Measurements from ENCODE around the gene RGS2.

RGS2 gene

DNA sequence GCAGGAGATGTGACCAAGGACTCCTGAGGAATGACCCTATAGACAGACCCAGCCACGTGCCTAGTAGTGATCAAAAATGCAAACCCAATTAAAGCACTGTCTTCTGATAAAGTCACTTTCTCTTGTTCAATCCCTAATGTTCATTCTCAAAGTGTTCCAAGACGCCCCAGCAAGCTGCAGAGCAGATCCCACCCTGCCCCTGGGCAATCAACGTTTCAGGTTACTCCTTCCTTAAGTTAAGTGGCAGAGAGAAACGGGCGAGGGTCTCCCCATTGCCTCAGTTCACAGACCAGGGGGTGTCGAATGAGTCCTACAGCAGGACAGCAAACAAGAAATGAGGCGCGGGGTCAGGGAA lies 699 bp upstream of the RGS2 start:
- TF ChIP-seq, protein P1, sequence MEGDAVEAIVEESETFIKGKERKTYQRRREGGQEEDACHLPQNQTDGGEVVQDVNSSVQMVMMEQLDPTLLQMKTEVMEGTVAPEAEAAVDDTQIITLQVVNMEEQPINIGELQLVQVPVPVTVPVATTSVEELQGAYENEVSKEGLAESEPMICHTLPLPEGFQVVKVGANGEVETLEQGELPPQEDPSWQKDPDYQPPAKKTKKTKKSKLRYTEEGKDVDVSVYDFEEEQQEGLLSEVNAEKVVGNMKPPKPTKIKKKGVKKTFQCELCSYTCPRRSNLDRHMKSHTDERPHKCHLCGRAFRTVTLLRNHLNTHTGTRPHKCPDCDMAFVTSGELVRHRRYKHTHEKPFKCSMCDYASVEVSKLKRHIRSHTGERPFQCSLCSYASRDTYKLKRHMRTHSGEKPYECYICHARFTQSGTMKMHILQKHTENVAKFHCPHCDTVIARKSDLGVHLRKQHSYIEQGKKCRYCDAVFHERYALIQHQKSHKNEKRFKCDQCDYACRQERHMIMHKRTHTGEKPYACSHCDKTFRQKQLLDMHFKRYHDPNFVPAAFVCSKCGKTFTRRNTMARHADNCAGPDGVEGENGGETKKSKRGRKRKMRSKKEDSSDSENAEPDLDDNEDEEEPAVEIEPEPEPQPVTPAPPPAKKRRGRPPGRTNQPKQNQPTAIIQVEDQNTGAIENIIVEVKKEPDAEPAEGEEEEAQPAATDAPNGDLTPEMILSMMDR (IDR thresholded peaks at IDR 0.05; ENCODE audit: low read depth, low read length, missing control alignments), result no peak
- peak overlapping the region; percentile 87 for H3K4me3 ChIP-seq (ENCODE audit: low read depth, low read length)
- DNase-seq (ENCODE audit: low read depth), result no peak
- in situ Hi-C loops (cut with HindIII; ENCODE audit: low sequenced_read_pairs), result no loop called here

DNA sequence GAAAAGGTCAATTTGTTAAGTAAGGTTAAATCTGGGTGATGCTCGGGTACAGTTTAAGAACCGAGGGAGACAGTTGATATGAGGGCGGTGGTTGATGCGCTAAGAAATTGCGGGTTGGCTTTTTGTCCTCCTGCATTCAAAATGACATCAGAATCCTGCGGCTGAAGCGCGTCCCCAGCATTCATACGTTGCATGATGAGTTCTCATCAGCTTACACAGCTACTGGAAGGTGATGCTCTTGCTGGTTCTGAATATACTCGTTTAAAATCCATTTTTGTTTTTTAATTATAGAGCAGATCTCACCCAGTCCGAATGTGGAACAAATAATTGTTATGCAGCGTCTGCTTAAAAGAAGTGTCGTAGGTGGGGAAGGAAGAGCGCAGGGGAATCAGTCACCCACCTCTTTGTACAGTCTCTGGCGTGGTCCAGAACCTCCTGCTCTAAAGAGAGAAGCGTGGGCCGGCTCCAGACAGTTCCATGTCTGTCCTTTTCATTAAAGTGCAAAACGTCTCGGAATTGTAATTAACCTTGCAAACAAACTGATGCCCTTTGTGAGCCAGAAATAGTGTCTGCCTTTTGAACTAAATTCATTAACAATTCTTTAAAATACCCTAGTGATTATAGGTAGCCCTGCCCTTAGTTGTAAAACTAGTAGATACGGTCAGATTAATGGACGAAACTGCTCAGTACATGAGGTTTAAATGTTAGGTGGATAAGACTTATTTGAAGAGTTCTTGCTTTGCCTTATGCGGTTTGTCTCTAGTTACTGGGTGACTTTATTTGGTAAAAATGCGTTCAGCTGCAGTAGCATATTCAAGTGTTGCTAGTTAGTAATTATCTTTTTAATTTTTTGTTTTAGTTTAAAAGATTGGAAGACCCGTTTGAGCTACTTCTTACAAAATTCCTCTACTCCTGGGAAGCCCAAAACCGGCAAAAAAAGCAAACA lies 741 bp downstream of the RGS2 start:
- in situ Hi-C loops (cut with HindIII; ENCODE audit: low sequenced_read_pairs), result loop anchor here (10.0 kb wide), 1 partner anchor 205 kb away; no protein-coding TSS in a partner anchor
- DNase-seq (ENCODE audit: low read depth), result no peak
- peak overlapping the region; percentile 87 for H3K4me3 ChIP-seq (ENCODE audit: low read depth, low read length)
- TF ChIP-seq, protein P1 (IDR thresholded peaks at IDR 0.05; ENCODE audit: low read depth, low read length, missing control alignments), result no peak

DNA sequence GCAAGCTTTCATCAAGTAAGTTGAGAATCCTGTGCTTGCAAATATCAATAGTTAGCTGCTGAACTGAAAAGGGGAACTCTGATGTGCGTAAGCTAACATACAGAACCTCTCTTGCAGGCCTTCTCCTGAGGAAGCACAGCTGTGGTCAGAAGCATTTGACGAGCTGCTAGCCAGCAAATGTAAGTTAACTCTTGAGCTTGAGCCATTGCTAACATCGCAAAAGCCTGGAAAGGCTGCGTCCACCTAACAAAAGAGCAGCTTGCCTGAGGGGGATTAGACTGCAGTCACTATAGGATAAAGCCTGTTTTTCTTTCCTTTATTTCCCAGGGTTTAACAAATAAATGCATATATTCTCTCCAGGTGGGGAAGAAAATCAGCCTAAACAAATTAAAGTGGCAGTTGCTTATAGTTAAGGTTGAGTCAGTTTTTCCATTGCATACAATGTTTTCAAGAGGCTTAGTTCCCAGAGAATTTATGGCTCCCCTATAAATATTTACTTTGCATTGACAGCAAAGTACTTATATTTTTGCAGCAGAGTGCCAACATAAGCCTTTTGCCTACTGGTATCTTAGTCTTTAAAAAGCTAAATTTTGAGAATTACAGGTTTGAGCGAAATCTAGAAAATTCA lies 1.5 kb downstream of the RGS2 start:
- TF ChIP-seq, protein P1 (IDR thresholded peaks at IDR 0.05; ENCODE audit: low read depth, low read length, missing control alignments), result no peak
- DNase-seq (ENCODE audit: low read depth), result no peak
- H3K4me3 ChIP-seq (ENCODE audit: low read depth, low read length), result peak overlapping the region; percentile 87
- in situ Hi-C loops (cut with HindIII; ENCODE audit: low sequenced_read_pairs), result loop anchor here (10.0 kb wide), 1 partner anchor 204 kb away; no protein-coding TSS in a partner anchor

GRCh38 chr1:192811006-192811405 lies 2.2 kb downstream of the RGS2 start:
- TF ChIP-seq, protein P1 (IDR thresholded peaks at IDR 0.05; ENCODE audit: low read depth, low read length, missing control alignments), result no peak
- DNase-seq (ENCODE audit: low read depth), result no peak
- in situ Hi-C loops (cut with HindIII; ENCODE audit: low sequenced_read_pairs), result loop anchor here (10.0 kb wide), 1 partner anchor 204 kb away; no protein-coding TSS in a partner anchor
- H3K4me3 ChIP-seq (ENCODE audit: low read depth, low read length), result peak overlapping the region; percentile 87

DNA sequence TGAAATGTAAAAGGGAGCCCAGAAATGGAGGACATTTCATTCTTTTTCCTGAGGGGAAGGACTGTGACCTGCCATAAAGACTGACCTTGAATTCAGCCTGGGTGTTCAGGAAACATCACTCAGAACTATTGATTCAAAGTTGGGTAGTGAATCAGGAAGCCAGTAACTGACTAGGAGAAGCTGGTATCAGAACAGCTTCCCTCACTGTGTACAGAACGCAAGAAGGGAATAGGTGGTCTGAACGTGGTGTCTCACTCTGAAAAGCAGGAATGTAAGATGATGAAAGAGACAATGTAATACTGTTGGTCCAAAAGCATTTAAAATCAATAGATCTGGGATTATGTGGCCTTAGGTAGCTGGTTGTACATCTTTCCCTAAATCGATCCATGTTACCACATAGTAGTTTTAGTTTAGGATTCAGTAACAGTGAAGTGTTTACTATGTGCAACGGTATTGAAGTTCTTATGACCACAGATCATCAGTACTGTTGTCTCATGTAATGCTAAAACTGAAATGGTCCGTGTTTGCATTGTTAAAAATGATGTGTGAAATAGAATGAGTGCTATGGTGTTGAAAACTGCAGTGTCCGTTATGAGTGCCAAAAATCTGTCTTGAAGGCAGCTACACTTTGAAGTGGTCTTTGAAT lies 2.9 kb downstream of the RGS2 start:
- in situ Hi-C loops (cut with HindIII; ENCODE audit: low sequenced_read_pairs), result loop anchor here (10.0 kb wide), 1 partner anchor 203 kb away; no protein-coding TSS in a partner anchor
- no peak overlapping the region for H3K4me3 ChIP-seq (ENCODE audit: low read depth, low read length)
- no peak for DNase-seq (ENCODE audit: low read depth)
- TF ChIP-seq, protein P1 (IDR thresholded peaks at IDR 0.05; ENCODE audit: low read depth, low read length, missing control alignments), result no peak

All from astrocyte of the cerebellum (primary cell).